Gastroesophageal sphincter (tissue), 4 donors: ENCODE results near the gene ZBTB16. TPM values are rescaled to one million over a fixed set of nuclear protein-coding genes. Genes with fewer than 3 reads are reported as not detected.
"Not testable (repeated sequence)": the region's sequence is repeated elsewhere in the genome, so short reads cannot be mapped to it uniquely, and the experiment has no call there.

Experiments used
- ATAC-seq: fragments of 150-250 bp; one replicate; pipeline ENCODE4 v1.9.1; 2016; ENCODE audit warnings: mild to moderate bottlenecking, moderate library complexity
- H3K27ac ChIP-seq, 4 donors: fragments of 200-600 bp; sonication (generic) in 3 of 4; 1 replicate in 3 of 4; 2 replicates in 1 of 4; pipeline ENCODE4 v1.5.1; 2016 to 2019
- H3K27me3 ChIP-seq: fragments of 200-600 bp; sonication (generic); one replicate; pipeline ENCODE4 v1.5.1; 2019
- H3K36me3 ChIP-seq, 2 donors: fragments of 200-600 bp; sonication (generic); one replicate each; pipeline ENCODE4 v1.5.1; 2019; ENCODE audit warnings: control low read depth in 1 of 2
- H3K4me1 ChIP-seq, 3 donors: fragments of 200-600 bp; sonication (generic); 1 replicate in 2 of 3; 2 replicates in 1 of 3; pipeline ENCODE4 v1.5.1; 2016 to 2019; ENCODE audit warnings: control low read depth in 2 of 3
- H3K4me3 ChIP-seq, 2 donors: fragments of 200-600 bp; sonication (generic); one replicate each; pipeline ENCODE4 v1.5.1; 2019; ENCODE audit warnings: mild to moderate bottlenecking in 1 of 2, moderate library complexity in 1 of 2
- H3K9me3 ChIP-seq, 3 donors: fragments of 200-600 bp; sonication (generic); one replicate each; pipeline ENCODE4 v1.5.1; 2017 to 2019; ENCODE audit warnings: control low read depth in 2 of 3
- CTCF ChIP-seq, 4 experiments: fragments of 200-600 bp in 2 of 4; fragments of 450-650 bp in 2 of 4; sonication (generic) in 1 of 4; IDR thresholded peaks; one replicate each; pipeline ENCODE4 v1.5.1; 2017 to 2019; ENCODE audit warnings: antibody characterized with exemption in 4 of 4, mild to moderate bottlenecking in 2 of 4, moderate library complexity in 2 of 4
- EP300 ChIP-seq: sonication (generic); formaldehyde crosslinking; IDR thresholded peaks from one replicate; pipeline ENCODE4 v1.6.1; 2017; ENCODE audit warnings: antibody characterized with exemption, mild to moderate bottlenecking
- POLR2A ChIP-seq, 2 donors: fragments of 450-650 bp; IDR thresholded peaks; one replicate each; pipeline ENCODE4 v1.6.1; 2017; ENCODE audit warnings: antibody characterized with exemption in 2 of 2, mild to moderate bottlenecking in 2 of 2, moderate library complexity in 1 of 2
- POLR2AphosphoS5 ChIP-seq: sonication (generic); formaldehyde crosslinking; IDR thresholded peaks from one replicate; pipeline ENCODE4 v1.6.1; 2017; ENCODE audit warnings: antibody characterized with exemption
- WGBS, 2 donors: methylation state at CpG; one replicate each; pipeline ENCODE4 v1.1.5; 2018; ENCODE audit warnings: low coverage in 1 of 2; 5-methylcytosine and 5-hydroxymethylcytosine counted together
- total RNA-seq, 4 donors: library from RNA; depleted of rRNA; stranded (reverse); fragments of >200 nt; gene quantifications; one replicate each; pipeline ENCODE4 v1.1.0, GENCODE V29; 2016

The ZBTB16 gene
- total RNA-seq, 4 donors from 2014 or later: 153 to 284 (median 232) TPM

GRCh38 chr11:114044042-114044871 lies 15.3 kb upstream of the ZBTB16 start:
- 73 to 78% methylated on average over 3 to 7 of the region's 10 CpGs for WGBS, 2 donors
- H3K36me3 ChIP-seq: no peaks in the 10 kb centered on the region
- H3K27me3 ChIP-seq: no peaks in the 10 kb centered on the region
- peaks cover 0 to 14% (median 5%) of the 10 kb centered on the region in 3 donors for H3K4me1 ChIP-seq
- TF ChIP-seq POLR2AphosphoS5: no peak
- TF ChIP-seq EP300: no peak
- TF ChIP-seq CTCF (IDR thresholded peaks at IDR 0.05): no peak
- no peak for TF ChIP-seq POLR2A (IDR thresholded peaks at IDR 0.05)
- H3K27ac ChIP-seq: peak overlapping the region in 1 of 4 donors; percentile 28
- no peak overlapping the region for H3K4me3 ChIP-seq
- H3K9me3 ChIP-seq: no peaks in the 10 kb centered on the region
- ATAC-seq: peak; percentile 40

- H3K36me3 ChIP-seq: no peaks in the 10 kb centered on the region
- no peak for ATAC-seq
- no peak overlapping the region for H3K27ac ChIP-seq
- TF ChIP-seq POLR2A (IDR thresholded peaks at IDR 0.05) (no peak), POLR2AphosphoS5 (no peak), CTCF (IDR thresholded peaks at IDR 0.05) (no peak), EP300 (no peak)
- 60 to 79% methylated on average over 1 to 3 of the region's 4 CpGs for WGBS, 2 donors
- H3K9me3 ChIP-seq: no peaks in the 10 kb centered on the region
- H3K4me3 ChIP-seq: no peak overlapping the region
- H3K4me1 ChIP-seq: no peaks in the 10 kb centered on the region
- H3K27me3 ChIP-seq: no peaks in the 10 kb centered on the region
These were observed 12.2 kb upstream of the ZBTB16 start for GRCh38 chr11:114047327-114047726.

- no peak for TF ChIP-seq EP300
- no peak for TF ChIP-seq CTCF (IDR thresholded peaks at IDR 0.05)
- no peak for TF ChIP-seq POLR2A (IDR thresholded peaks at IDR 0.05)
- TF ChIP-seq POLR2AphosphoS5: no peak
- no peaks in the 10 kb centered on the region for H3K4me1 ChIP-seq
- no peak for ATAC-seq
- WGBS, 2 donors: 75 to 88% methylated on average over 1 of the region's 2 CpGs
- no peaks in the 10 kb centered on the region for H3K9me3 ChIP-seq
- H3K36me3 ChIP-seq: no peaks in the 10 kb centered on the region
- H3K27ac ChIP-seq: no peak overlapping the region
- H3K27me3 ChIP-seq: no peaks in the 10 kb centered on the region
- H3K4me3 ChIP-seq: no peak overlapping the region
These were observed 10.5 kb upstream of the ZBTB16 start for GRCh38 chr11:114049050-114049449.

- not testable (repeated sequence) for H3K4me1 ChIP-seq, ATAC-seq, H3K9me3 ChIP-seq, H3K36me3 ChIP-seq, H3K27me3 ChIP-seq, H3K27ac ChIP-seq, H3K4me3 ChIP-seq
- 97 to 100% methylated on average over 1 to 7 of the region's 9 CpGs for WGBS, 2 donors
These were observed 9.7 kb upstream of the ZBTB16 start for GRCh38 chr11:114049766-114050165.

- Histone ChIP-seq H3K27ac (no peak overlapping the region), H3K9me3 (no peaks in the 10 kb centered on the region), H3K4me1 (no peaks in the 10 kb centered on the region), H3K4me3 (no peak overlapping the region), H3K27me3 (no peaks in the 10 kb centered on the region), H3K36me3 (no peaks in the 10 kb centered on the region)
- TF ChIP-seq CTCF (IDR thresholded peaks at IDR 0.05): no peak
- ATAC-seq: no peak
- WGBS, 2 donors: 80 to 87% methylated on average over 6 to 7 of the region's 15 CpGs
These were observed 9.1 kb upstream of the ZBTB16 start for GRCh38 chr11:114050258-114050927.
